Astrocyte (in vitro differentiated cells and primary cell): Measurements from ENCODE around the gene FAM25C. TPM values are rescaled to one million over a fixed set of nuclear protein-coding genes. Genes with fewer than 3 reads are reported as not detected.
"Not testable (repeated sequence)": the region's sequence is repeated elsewhere in the genome, so short reads cannot be mapped to it uniquely, and the experiment has no call there.

Experiments
- DNase-seq: peaks from one replicate; pipeline ENCODE4 v3.0.0-alpha.2; 2010; ENCODE audit warnings: low read depth
- FAIRE-seq: peaks from 2 replicates; lab custom pipeline; 2011; peaks lifted over from hg19 to GRCh38; lab: Jason Lieb, UNC
- H2AFZ ChIP-seq: 2 replicates; pipeline ENCODE4 v1.6.0; 2012; ENCODE audit warnings: low read depth, low read length, inconsistent platforms
- H3K27ac ChIP-seq: 2 replicates; pipeline ENCODE4 v1.5.1; 2011; ENCODE audit warnings: low read depth, low read length, inconsistent platforms
- H3K27me3 ChIP-seq: 2 replicates; pipeline ENCODE4 v1.6.0; 2011; ENCODE audit warnings: low read length, inconsistent platforms; ENCODE audit not compliant: insufficient read depth
- H3K36me3 ChIP-seq: 2 replicates; pipeline ENCODE4 v1.5.1; 2011; ENCODE audit warnings: low read length, inconsistent platforms; ENCODE audit not compliant: insufficient read depth
- H3K4me1 ChIP-seq: 2 replicates; pipeline ENCODE4 v1.5.1; 2011; ENCODE audit warnings: low read length, inconsistent platforms; ENCODE audit not compliant: insufficient read depth
- H3K4me2 ChIP-seq: 2 replicates; pipeline ENCODE4 v1.6.0; 2012; ENCODE audit warnings: low read length, inconsistent platforms
- H3K4me3 ChIP-seq: 2 replicates; pipeline ENCODE4 v1.5.1; 2011; ENCODE audit warnings: low read depth, mild to moderate bottlenecking, low read length, inconsistent platforms; ENCODE audit not compliant: insufficient read depth
- H3K79me2 ChIP-seq: 2 replicates; pipeline ENCODE4 v1.6.0; 2012; ENCODE audit warnings: mild to moderate bottlenecking, low read length, inconsistent platforms; ENCODE audit not compliant: insufficient read depth
- H3K9ac ChIP-seq: 2 replicates; pipeline ENCODE4 v1.6.0; 2012; ENCODE audit warnings: mild to moderate bottlenecking, low read length, inconsistent platforms
- H3K9me3 ChIP-seq: 2 replicates; pipeline ENCODE4 v1.5.1; 2012; ENCODE audit warnings: low read depth, mild to moderate bottlenecking, low read length, inconsistent platforms; ENCODE audit not compliant: insufficient read depth
- H4K20me1 ChIP-seq: 2 replicates; pipeline ENCODE4 v1.6.0; 2012; ENCODE audit warnings: low read length, inconsistent platforms; ENCODE audit not compliant: insufficient read depth
- H3K27ac Mint-ChIP-seq: one replicate; pipeline ENCODE4 v1.8.0; 2021; ENCODE audit warnings: mild to moderate bottlenecking, mixed read lengths; ENCODE audit not compliant: unreplicated experiment
- H3K27me3 Mint-ChIP-seq: one replicate; pipeline ENCODE4 v1.8.0; 2021; ENCODE audit warnings: low read depth, mixed read lengths; ENCODE audit not compliant: unreplicated experiment
- H3K36me3 Mint-ChIP-seq: one replicate; pipeline ENCODE4 v1.8.0; 2021; ENCODE audit warnings: low read depth, mixed read lengths; ENCODE audit not compliant: unreplicated experiment
- H3K4me1 Mint-ChIP-seq: one replicate; pipeline ENCODE4 v1.8.0; 2021; ENCODE audit warnings: low read depth, mixed read lengths; ENCODE audit not compliant: unreplicated experiment
- H3K4me3 Mint-ChIP-seq: one replicate; pipeline ENCODE4 v1.8.0; 2021; ENCODE audit warnings: mild to moderate bottlenecking, moderate library complexity, mixed read lengths; ENCODE audit not compliant: unreplicated experiment
- H3K9me3 Mint-ChIP-seq: one replicate; pipeline ENCODE4 v1.8.0; 2021; ENCODE audit warnings: mild to moderate bottlenecking, mixed read lengths; ENCODE audit not compliant: unreplicated experiment
- total RNA-seq: library from RNA; stranded (reverse); gene quantifications from 2 replicates; pipeline ENCODE4 v1.2.1, GENCODE V29; 2021

Gene FAM25C
- total RNA-seq, 1 donor from 2014 or later = not detected

- H3K4me1 ChIP-seq, FAIRE-seq, H3K36me3 ChIP-seq, H3K27ac ChIP-seq, H4K20me1 ChIP-seq, H3K27me3 Mint-ChIP-seq, DNase-seq, H3K4me3 Mint-ChIP-seq, H3K9me3 ChIP-seq, H3K9me3 Mint-ChIP-seq, H3K79me2 ChIP-seq, H3K27ac Mint-ChIP-seq, H2AFZ ChIP-seq, H3K36me3 Mint-ChIP-seq, H3K4me2 ChIP-seq, H3K4me1 Mint-ChIP-seq, H3K9ac ChIP-seq, H3K27me3 ChIP-seq, H3K4me3 ChIP-seq: not testable (repeated sequence)
These were observed 52.2 kb downstream of the FAM25C start for GRCh38 chr10:47947424-47947823.

Other genes with a start within 250 kb of the FAM25C start
- gene SYT15B, start 236.2 kb downstream of the FAM25C start, total RNA-seq = 1.5 and 1.7 TPM in 2 replicates
- not detected in 2 replicates for gene NPY4R2, start 81.1 kb downstream of the FAM25C start, total RNA-seq